GM12865 (cell line): ENCODE results near the gene FAM181A.

Source experiments
- DNase-seq: peaks from one replicate; pipeline ENCODE4 v3.0.0; 2010; ENCODE audit warnings: low read depth
- H3K4me3 ChIP-seq: 2 replicates; pipeline ENCODE4 v1.5.1; 2011; ENCODE audit warnings: mild to moderate bottlenecking, low read depth, low read length, control low read depth
- CTCF ChIP-seq: IDR thresholded peaks from 2 replicates; pipeline ENCODE4 v1.5.1; 2011; ENCODE audit warnings: low read length, control low read depth, low read depth, inconsistent platforms; ENCODE audit not compliant: insufficient read depth; ENCODE audit errors: missing control alignments

The FAM181A gene

GRCh38 chr14:93962701-93963601 lies 35.8 kb downstream of the FAM181A start:
- peak overlapping the region; percentile 20 for H3K4me3 ChIP-seq
- no peak for TF ChIP-seq CTCF
- DNase-seq: peak; percentile 97

GRCh38 chr14:93963692-93964091 lies 36.5 kb downstream of the FAM181A start:
- DNase-seq: no peak
- TF ChIP-seq CTCF: no peak
- no peak overlapping the region for H3K4me3 ChIP-seq

DNA sequence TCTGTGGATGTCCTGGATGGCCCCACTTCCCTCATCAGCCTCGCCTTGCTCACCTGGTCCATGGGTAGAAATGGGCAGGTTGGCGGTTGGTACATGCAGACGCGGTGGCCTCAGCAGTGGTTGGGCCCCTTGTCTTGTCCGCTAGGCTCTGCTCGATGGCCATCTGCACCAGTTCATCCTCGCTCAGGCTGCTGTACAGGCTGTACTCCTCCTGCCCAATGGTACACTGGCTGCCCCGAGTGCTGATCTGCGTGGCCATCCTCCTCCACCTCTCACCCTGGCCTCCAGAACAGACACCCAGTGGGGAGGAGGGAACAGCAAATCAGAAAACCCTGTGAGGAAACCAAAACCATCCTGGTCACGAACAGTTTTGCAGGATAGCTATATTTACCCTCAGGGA lies 37.1 kb downstream of the FAM181A start:
- DNase-seq: no peak
- TF ChIP-seq CTCF: no peak
- H3K4me3 ChIP-seq: no peak overlapping the region

- no peak for DNase-seq
- H3K4me3 ChIP-seq: no peak overlapping the region
- TF ChIP-seq CTCF: no peak
Observed at GRCh38 chr14:93964820-93965286, 37.7 kb downstream of the FAM181A start.

DNA sequence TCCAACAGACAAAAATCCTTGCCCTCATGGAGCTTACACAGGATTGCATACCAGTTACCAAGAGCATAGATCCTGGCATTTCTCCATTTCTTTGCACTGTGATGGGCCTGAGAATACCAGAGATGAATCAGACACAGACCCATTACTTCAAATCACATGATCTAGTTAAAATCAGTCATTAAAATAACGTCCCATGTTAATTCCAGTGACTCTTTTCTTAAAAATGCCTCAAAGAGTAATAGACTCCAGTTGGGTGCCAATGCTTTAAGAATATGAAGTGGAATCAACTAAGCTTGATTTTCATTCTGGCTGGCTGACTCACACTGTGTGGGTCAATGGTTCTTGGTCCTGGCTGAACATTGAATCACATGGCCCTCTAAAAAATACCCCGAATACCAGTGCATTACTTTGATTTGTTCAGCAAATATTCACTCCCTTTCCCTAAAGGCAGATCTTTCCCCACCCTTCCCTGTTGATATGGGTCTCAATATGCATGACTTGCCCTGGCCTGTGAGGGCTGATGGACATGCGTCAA lies 38.2 kb downstream of the FAM181A start:
- no peak overlapping the region for H3K4me3 ChIP-seq
- TF ChIP-seq CTCF: no peak
- no peak for DNase-seq

DNA sequence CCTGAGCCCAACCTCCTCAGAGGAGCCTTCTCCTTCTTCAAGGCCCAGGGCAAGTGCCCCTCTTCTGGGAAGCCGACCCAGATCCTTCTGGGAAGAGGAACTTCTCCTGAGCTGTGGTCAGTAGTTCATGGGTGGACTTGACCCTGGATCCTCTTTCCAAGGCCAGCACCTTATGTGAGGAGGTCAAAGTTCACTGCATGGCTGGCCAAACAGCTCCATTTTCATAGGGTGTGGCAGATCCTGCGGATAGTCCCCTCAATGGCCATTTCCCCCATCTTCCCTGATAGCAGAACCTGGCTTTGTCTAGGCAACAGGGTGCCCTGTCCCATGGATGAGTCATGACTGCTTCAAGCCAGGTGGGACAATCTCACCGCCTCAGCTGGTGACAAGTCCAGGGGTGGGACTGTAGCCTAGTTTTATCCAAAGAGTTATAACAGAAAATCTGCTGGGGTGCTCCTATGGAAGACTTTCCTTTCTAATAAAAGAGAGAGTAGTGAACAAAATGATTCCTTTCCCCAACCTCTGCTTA lies 38.9 kb downstream of the FAM181A start:
- TF ChIP-seq CTCF: no peak
- no peak overlapping the region for H3K4me3 ChIP-seq
- no peak for DNase-seq
